ENCODE measurements around the gene PTCRA.

DNA sequence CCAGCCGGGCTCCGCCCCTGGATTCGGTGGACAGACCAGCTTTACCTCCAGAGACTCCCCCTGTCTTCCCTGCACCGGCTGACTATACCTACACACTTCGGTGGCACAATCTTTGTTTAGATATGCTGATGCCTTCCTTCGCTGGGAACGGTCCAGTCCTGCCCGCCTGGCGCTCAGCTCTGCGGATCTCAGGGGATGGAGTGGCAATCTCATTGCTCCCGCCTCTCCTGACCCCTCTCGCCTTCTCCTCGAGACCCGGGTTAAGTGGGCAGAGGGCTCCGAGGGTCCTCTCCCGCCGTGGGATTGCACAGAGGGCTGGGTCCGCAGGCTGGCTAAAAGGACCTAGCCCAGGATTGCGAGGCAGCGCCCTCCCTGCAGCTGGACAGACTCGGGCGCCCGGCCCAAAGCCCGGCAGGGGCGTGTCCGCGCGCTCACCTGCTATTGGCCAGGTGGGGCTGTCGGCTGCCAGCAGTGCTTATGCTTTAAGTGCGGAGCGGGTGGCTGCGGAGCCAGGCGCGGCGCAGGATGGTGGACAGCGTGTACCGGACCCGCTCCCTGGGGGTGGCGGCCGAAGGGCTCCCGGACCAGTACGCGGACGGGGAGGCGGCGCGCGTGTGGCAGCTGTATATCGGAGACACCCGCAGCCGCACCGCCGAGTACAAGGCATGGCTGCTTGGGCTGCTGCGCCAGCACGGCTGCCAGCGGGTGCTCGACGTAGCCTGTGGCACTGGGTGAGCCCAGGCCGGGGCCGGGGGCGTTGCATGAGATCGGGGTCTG, 44.6 kb downstream of the PTCRA start, which contains the start of gene GNMT:
- TF ChIP-seq POLR2A (IDR thresholded peaks at IDR 0.05; ENCODE audit: low read length) (no peak), JUN (IDR thresholded peaks at IDR 0.05) (no peak), FOSL2 (IDR thresholded peaks at IDR 0.05) (no peak), FOSL2 (CRISPR knock-in tag; IDR thresholded peaks at IDR 0.05) (no peak), ZNF302 (CRISPR knock-in tag; IDR thresholded peaks at IDR 0.05) (no peak)
- TF ChIP-seq, protein P1, sequence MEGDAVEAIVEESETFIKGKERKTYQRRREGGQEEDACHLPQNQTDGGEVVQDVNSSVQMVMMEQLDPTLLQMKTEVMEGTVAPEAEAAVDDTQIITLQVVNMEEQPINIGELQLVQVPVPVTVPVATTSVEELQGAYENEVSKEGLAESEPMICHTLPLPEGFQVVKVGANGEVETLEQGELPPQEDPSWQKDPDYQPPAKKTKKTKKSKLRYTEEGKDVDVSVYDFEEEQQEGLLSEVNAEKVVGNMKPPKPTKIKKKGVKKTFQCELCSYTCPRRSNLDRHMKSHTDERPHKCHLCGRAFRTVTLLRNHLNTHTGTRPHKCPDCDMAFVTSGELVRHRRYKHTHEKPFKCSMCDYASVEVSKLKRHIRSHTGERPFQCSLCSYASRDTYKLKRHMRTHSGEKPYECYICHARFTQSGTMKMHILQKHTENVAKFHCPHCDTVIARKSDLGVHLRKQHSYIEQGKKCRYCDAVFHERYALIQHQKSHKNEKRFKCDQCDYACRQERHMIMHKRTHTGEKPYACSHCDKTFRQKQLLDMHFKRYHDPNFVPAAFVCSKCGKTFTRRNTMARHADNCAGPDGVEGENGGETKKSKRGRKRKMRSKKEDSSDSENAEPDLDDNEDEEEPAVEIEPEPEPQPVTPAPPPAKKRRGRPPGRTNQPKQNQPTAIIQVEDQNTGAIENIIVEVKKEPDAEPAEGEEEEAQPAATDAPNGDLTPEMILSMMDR (IDR thresholded peaks at IDR 0.05): no peak
- TF ChIP-seq, protein P2, sequence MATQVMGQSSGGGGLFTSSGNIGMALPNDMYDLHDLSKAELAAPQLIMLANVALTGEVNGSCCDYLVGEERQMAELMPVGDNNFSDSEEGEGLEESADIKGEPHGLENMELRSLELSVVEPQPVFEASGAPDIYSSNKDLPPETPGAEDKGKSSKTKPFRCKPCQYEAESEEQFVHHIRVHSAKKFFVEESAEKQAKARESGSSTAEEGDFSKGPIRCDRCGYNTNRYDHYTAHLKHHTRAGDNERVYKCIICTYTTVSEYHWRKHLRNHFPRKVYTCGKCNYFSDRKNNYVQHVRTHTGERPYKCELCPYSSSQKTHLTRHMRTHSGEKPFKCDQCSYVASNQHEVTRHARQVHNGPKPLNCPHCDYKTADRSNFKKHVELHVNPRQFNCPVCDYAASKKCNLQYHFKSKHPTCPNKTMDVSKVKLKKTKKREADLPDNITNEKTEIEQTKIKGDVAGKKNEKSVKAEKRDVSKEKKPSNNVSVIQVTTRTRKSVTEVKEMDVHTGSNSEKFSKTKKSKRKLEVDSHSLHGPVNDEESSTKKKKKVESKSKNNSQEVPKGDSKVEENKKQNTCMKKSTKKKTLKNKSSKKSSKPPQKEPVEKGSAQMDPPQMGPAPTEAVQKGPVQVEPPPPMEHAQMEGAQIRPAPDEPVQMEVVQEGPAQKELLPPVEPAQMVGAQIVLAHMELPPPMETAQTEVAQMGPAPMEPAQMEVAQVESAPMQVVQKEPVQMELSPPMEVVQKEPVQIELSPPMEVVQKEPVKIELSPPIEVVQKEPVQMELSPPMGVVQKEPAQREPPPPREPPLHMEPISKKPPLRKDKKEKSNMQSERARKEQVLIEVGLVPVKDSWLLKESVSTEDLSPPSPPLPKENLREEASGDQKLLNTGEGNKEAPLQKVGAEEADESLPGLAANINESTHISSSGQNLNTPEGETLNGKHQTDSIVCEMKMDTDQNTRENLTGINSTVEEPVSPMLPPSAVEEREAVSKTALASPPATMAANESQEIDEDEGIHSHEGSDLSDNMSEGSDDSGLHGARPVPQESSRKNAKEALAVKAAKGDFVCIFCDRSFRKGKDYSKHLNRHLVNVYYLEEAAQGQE (IDR thresholded peaks at IDR 0.05): no peak
